ENCODE results near the gene GCNT4.

GRCh38 chr5:75089662-75090061, 37.3 kb upstream of the GCNT4 start:
- no peak for TF ChIP-seq YY1 (IDR thresholded peaks at IDR 0.05; ENCODE audit: insufficient read depth, insufficient read length)
- no peak for TF ChIP-seq ZNF274 (IDR thresholded peaks at IDR 0.05; ENCODE audit: low read depth, low read length)

All from NT2/D1 (cell line).